ENCODE measurements around the gene OVOL3. TPM values are rescaled to one million over a fixed set of nuclear protein-coding genes. Genes with fewer than 3 reads are reported as not detected.

Gene OVOL3
- total RNA-seq, 2 experiments from 2014 or later = not detected

- BruUV-seq (replicated peaks) = no TSS peak
- Histone ChIP-seq H3K79me2 (ENCODE audit: insufficient read depth, low read depth, low read length) (no peaks in the 10 kb centered on the region), H3K4me2 (ENCODE audit: low read length) (no peak overlapping the region), H3K9me3 (ENCODE audit: low read length) (no peaks in the 10 kb centered on the region), H3K36me3 (ENCODE audit: insufficient read depth, low read length) (peaks cover 97% of the 10 kb centered on the region), H2AFZ (ENCODE audit: low read length) (no peak overlapping the region), H4K20me1 (ENCODE audit: insufficient read depth, low read length) (no peaks in the 10 kb centered on the region), H3K27ac (ENCODE audit: low read depth, low read length, poor library complexity, severe bottlenecking) (no peak overlapping the region), H3K4me1 (ENCODE audit: insufficient read depth, low read length, poor library complexity, severe bottlenecking) (no peaks in the 10 kb centered on the region), H3K9me2 (ENCODE audit: insufficient read depth, low read length) (no peaks in the 10 kb centered on the region), H3K4me3 (ENCODE audit: low read depth, low read length, poor library complexity, severe bottlenecking) (no peak overlapping the region)
- DNase-seq (ENCODE audit: low spot score) = no peak
- CTCF ChIA-PET (ENCODE audit: unreplicated experiment) = no interaction called here
- no peak for TF ChIP-seq EZH2phosphoT487 (IDR thresholded peaks at IDR 0.05; ENCODE audit: borderline replicate concordance, low read depth, low read length)
- intact Hi-C loops (cut with micrococcal nuclease; ENCODE audit: unreplicated experiment) = no loop called here
- POLR2A ChIA-PET = no interaction called here
These were observed 18.4 kb upstream of the OVOL3 start for GRCh38 chr19:36092566-36092965.

DNA sequence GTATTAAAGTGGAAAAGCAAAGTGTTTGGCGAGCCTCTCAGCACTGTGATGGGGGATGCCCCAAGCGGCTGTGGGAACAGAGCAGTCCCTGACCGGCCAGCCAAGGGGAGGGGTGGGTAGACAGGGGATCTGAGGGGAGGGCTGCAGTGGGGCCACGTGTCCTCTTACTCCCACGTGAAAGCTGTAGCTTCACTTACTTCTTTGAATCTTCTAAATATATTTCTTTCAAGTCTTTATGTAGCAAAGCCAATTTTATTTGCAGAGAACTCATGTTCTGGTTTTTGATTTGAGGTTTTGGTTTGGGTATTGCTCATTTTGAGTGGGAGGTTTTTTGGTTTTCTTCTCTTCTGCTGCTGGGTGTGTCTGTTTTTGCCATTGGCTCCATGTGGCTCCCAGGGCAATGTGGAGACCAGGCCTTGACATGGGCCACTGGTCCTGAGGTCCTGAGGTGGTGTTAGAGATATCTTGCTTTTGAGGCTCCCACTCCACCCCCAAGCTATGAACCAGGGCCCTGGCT is 17.7 kb upstream of the OVOL3 start:
- no peak overlapping the region for H2AFZ ChIP-seq (ENCODE audit: low read length)
- H4K20me1 ChIP-seq (ENCODE audit: insufficient read depth, low read length) = no peaks in the 10 kb centered on the region
- no peaks in the 10 kb centered on the region for H3K4me1 ChIP-seq (ENCODE audit: insufficient read depth, low read length, poor library complexity, severe bottlenecking)
- H3K36me3 ChIP-seq (ENCODE audit: insufficient read depth, low read length) = peaks cover 97% of the 10 kb centered on the region
- no peaks in the 10 kb centered on the region for H3K9me2 ChIP-seq (ENCODE audit: insufficient read depth, low read length)
- ChIA-PET CTCF (ENCODE audit: unreplicated experiment) (no interaction called here), POLR2A (no interaction called here)
- H3K79me2 ChIP-seq (ENCODE audit: insufficient read depth, low read depth, low read length) = no peaks in the 10 kb centered on the region
- BruUV-seq (replicated peaks) = no TSS peak
- no peak overlapping the region for H3K4me2 ChIP-seq (ENCODE audit: low read length)
- no peak overlapping the region for H3K27ac ChIP-seq (ENCODE audit: low read depth, low read length, poor library complexity, severe bottlenecking)
- TF ChIP-seq EZH2phosphoT487 (IDR thresholded peaks at IDR 0.05; ENCODE audit: borderline replicate concordance, low read depth, low read length) (no peak), CTCF (conservative IDR thresholded peaks at IDR 0.05; ENCODE audit: low read length) (no peak)
- no peak for DNase-seq (ENCODE audit: low spot score)
- H3K4me3 ChIP-seq (ENCODE audit: low read depth, low read length, poor library complexity, severe bottlenecking) = no peak overlapping the region
- no peaks in the 10 kb centered on the region for H3K9me3 ChIP-seq (ENCODE audit: low read length)
- intact Hi-C loops (cut with micrococcal nuclease; ENCODE audit: unreplicated experiment) = no loop called here

GRCh38 chr19:36093687-36094086 is 17.3 kb upstream of the OVOL3 start:
- Histone ChIP-seq H3K27ac (ENCODE audit: low read depth, low read length, poor library complexity, severe bottlenecking) (no peak overlapping the region), H3K9me3 (ENCODE audit: low read length) (no peaks in the 10 kb centered on the region), H3K36me3 (ENCODE audit: insufficient read depth, low read length) (peaks cover 97% of the 10 kb centered on the region), H4K20me1 (ENCODE audit: insufficient read depth, low read length) (no peaks in the 10 kb centered on the region), H3K79me2 (ENCODE audit: insufficient read depth, low read depth, low read length) (no peaks in the 10 kb centered on the region), H3K9me2 (ENCODE audit: insufficient read depth, low read length) (no peaks in the 10 kb centered on the region), H2AFZ (ENCODE audit: low read length) (no peak overlapping the region), H3K4me1 (ENCODE audit: insufficient read depth, low read length, poor library complexity, severe bottlenecking) (no peaks in the 10 kb centered on the region), H3K4me3 (ENCODE audit: low read depth, low read length, poor library complexity, severe bottlenecking) (no peak overlapping the region), H3K4me2 (ENCODE audit: low read length) (no peak overlapping the region)
- no peak for DNase-seq (ENCODE audit: low spot score)
- ChIA-PET CTCF (ENCODE audit: unreplicated experiment) (no interaction called here), POLR2A (no interaction called here)
- no TSS peak for BruUV-seq (replicated peaks)
- intact Hi-C loops (cut with micrococcal nuclease; ENCODE audit: unreplicated experiment) = no loop called here
- TF ChIP-seq EZH2phosphoT487 (IDR thresholded peaks at IDR 0.05; ENCODE audit: borderline replicate concordance, low read depth, low read length) = no peak
- TF ChIP-seq CTCF (conservative IDR thresholded peaks at IDR 0.05; ENCODE audit: low read length) = no peak

Measured in OCI-LY7 (cell line).